Transverse colon (tissue), 4 donors: Measurements from ENCODE around the gene NR4A2. TPM values are rescaled to one million over a fixed set of nuclear protein-coding genes. Genes with fewer than 3 reads are reported as not detected.

Experiments
- DNase-seq: peaks from one replicate; pipeline ENCODE4 v3.0.0-alpha.2; 2019
- H3K27ac ChIP-seq, 4 donors: fragments of 200-600 bp; sonication (generic); 2 replicates each; pipeline ENCODE4 v1.5.1; 2016 to 2018; ENCODE audit warnings: inconsistent platforms in 4 of 4
- H3K27me3 ChIP-seq: fragments of 200-600 bp; sonication (generic); 2 replicates; pipeline ENCODE4 v1.5.1; 2017; ENCODE audit warnings: inconsistent platforms
- H3K36me3 ChIP-seq, 4 donors: fragments of 200-600 bp; sonication (generic); 2 replicates each; pipeline ENCODE4 v1.5.1; 2017 to 2019; ENCODE audit warnings: inconsistent platforms in 4 of 4
- H3K4me1 ChIP-seq, 4 donors: fragments of 200-600 bp; sonication (generic); 2 replicates each; pipeline ENCODE4 v1.5.1; 2017 to 2020; ENCODE audit warnings: inconsistent platforms in 4 of 4
- H3K4me3 ChIP-seq, 4 donors: fragments of 200-600 bp; sonication (generic); 1 replicate in 1 of 4; 2 replicates in 3 of 4; pipeline versions ENCODE4 v1.5.1 to v1.6.1; 2017 to 2019; ENCODE audit warnings: inconsistent platforms in 4 of 4
- H3K9me3 ChIP-seq, 2 donors: fragments of 200-600 bp; sonication (generic); 2 replicates each; pipeline ENCODE4 v1.5.1; 2017 to 2019; ENCODE audit warnings: inconsistent platforms in 2 of 2
- EP300 ChIP-seq: sonication (generic); formaldehyde crosslinking; IDR thresholded peaks from one replicate; pipeline ENCODE4 v1.6.1; 2017; ENCODE audit warnings: antibody characterized with exemption, low read depth
- POLR2A ChIP-seq: fragments of 450-650 bp; IDR thresholded peaks from one replicate; pipeline ENCODE4 v1.6.1; 2016; ENCODE audit warnings: antibody characterized with exemption, mild to moderate bottlenecking, moderate library complexity
- POLR2AphosphoS5 ChIP-seq, 3 donors: sonication (generic); formaldehyde crosslinking; IDR thresholded peaks; one replicate each; pipeline ENCODE4 v1.6.1; 2016; ENCODE audit warnings: antibody characterized with exemption in 3 of 3
- WGBS, 2 donors: methylation state at CpG; one replicate each; pipeline ENCODE4 v1.1.5; 2018; ENCODE audit warnings: low coverage in 1 of 2; 5-methylcytosine and 5-hydroxymethylcytosine counted together
- in situ Hi-C, 4 donors: fragments of 200-750 bp; cut with MboI; loops; one replicate each; pipeline versions ENCODE4 v1.15.0 to v1.15.1; 2017; ENCODE audit warnings: low sequenced_read_pairs in 3 of 4, low pct_ligation_motif_present in 1 of 4, low pct_unique_long_range_greater_than_20kb in 1 of 4
- intact Hi-C: fragments of 100-400 bp; cut with DNase I; formaldehyde crosslinking; loops from one replicate; pipeline ENCODE4 v1.15.1; 2023; ENCODE audit warnings: low total_unique reads
- total RNA-seq, 4 donors: library from RNA; depleted of rRNA; stranded (reverse); fragments of >200 nt; gene quantifications; one replicate each; pipeline ENCODE4 v1.1.0, GENCODE V29; 2016
- TF ChIP-seq, protein P1 (sequence below), 5 experiments: fragments of 200-600 bp in 3 of 5; fragments of 450-650 bp in 2 of 5; sonication (generic) in 3 of 5; IDR thresholded peaks; 1 replicate in 2 of 5; 2 replicates in 3 of 5; pipeline ENCODE4 v1.5.1; 2016 to 2017; ENCODE audit warnings: antibody characterized with exemption in 5 of 5, inconsistent platforms in 3 of 5, mild to moderate bottlenecking in 2 of 5, moderate library complexity in 1 of 5

NR4A2 gene
- total RNA-seq, 4 donors from 2014 or later: 2.9 to 7.4 (median 4.1) TPM

- no peaks in the 10 kb centered on the region for H3K27me3 ChIP-seq
- no peak overlapping the region for H3K4me3 ChIP-seq
- intact Hi-C loops (no loop called here), in situ Hi-C loops (loop anchor here in 3 of 4 donors (10.0 to 25.0 kb wide), 3 partner anchors 54 to 247 kb away; partner anchors contain the start of gene GPD2 (in 2 of the 3))
- no peak for DNase-seq
- H3K36me3 ChIP-seq: no peaks in the 10 kb centered on the region
- H3K4me1 ChIP-seq: peaks cover 16 to 58% (median 34%) of the 10 kb centered on the region in 4 donors
- TF ChIP-seq, protein P1, sequence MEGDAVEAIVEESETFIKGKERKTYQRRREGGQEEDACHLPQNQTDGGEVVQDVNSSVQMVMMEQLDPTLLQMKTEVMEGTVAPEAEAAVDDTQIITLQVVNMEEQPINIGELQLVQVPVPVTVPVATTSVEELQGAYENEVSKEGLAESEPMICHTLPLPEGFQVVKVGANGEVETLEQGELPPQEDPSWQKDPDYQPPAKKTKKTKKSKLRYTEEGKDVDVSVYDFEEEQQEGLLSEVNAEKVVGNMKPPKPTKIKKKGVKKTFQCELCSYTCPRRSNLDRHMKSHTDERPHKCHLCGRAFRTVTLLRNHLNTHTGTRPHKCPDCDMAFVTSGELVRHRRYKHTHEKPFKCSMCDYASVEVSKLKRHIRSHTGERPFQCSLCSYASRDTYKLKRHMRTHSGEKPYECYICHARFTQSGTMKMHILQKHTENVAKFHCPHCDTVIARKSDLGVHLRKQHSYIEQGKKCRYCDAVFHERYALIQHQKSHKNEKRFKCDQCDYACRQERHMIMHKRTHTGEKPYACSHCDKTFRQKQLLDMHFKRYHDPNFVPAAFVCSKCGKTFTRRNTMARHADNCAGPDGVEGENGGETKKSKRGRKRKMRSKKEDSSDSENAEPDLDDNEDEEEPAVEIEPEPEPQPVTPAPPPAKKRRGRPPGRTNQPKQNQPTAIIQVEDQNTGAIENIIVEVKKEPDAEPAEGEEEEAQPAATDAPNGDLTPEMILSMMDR (IDR thresholded peaks at IDR 0.05): no peak
- TF ChIP-seq EP300: no peak
- TF ChIP-seq POLR2AphosphoS5 (IDR thresholded peaks at IDR 0.05): no peak
- TF ChIP-seq POLR2A: no peak
- H3K27ac ChIP-seq: peak overlapping the region; percentile 100
- 28 to 43% methylated on average over 1 of the region's 1 CpG for WGBS, 2 donors
- H3K9me3 ChIP-seq: no peaks in the 10 kb centered on the region
Observed at GRCh38 chr2:156340377-156340776, 7.9 kb upstream of the NR4A2 start.

- H3K4me1 ChIP-seq: peaks cover 16 to 63% (median 40%) of the 10 kb centered on the region in 4 donors
Observed at GRCh38 chr2:156339865-156340264, 7.3 kb upstream of the NR4A2 start.

GRCh38 chr2:156339110-156339847 is 6.8 kb upstream of the NR4A2 start:
- WGBS, 2 donors: 44 to 55% methylated on average over 5 of the region's 5 CpGs
- DNase-seq: peak; percentile 24

More at GRCh38 chr2:156339865-156340264, 7.3 kb upstream of the NR4A2 start:
- in situ Hi-C loops (loop anchor here in 3 of 4 donors (10.0 to 25.0 kb wide), 3 partner anchors 55 to 247 kb away; partner anchors contain the start of gene GPD2 (in 2 of the 3)), intact Hi-C loops (no loop called here)
- Histone ChIP-seq H3K4me3 (no peak overlapping the region), H3K27ac (peak overlapping the region; percentile 100), H3K9me3 (no peaks in the 10 kb centered on the region), H3K27me3 (no peaks in the 10 kb centered on the region), H3K36me3 (no peaks in the 10 kb centered on the region)
- no peak for DNase-seq
- 51 to 53% methylated on average over 3 of the region's 3 CpGs for WGBS, 2 donors
- TF ChIP-seq POLR2A: no peak
- TF ChIP-seq POLR2AphosphoS5 (IDR thresholded peaks at IDR 0.05): no peak
- TF ChIP-seq, protein P1 (IDR thresholded peaks at IDR 0.05): no peak
- no peak for TF ChIP-seq EP300

GRCh38 chr2:156338578-156338977 is 6.1 kb upstream of the NR4A2 start:
- TF ChIP-seq EP300: no peak
- TF ChIP-seq, protein P1 (IDR thresholded peaks at IDR 0.05): no peak
- peak; percentile 51 for TF ChIP-seq POLR2A
- peak in 2 of 3 donors; percentile 59 to 73 for TF ChIP-seq POLR2AphosphoS5 (IDR thresholded peaks at IDR 0.05)
- intact Hi-C loops (no loop called here), in situ Hi-C loops (loop anchor here in 3 of 4 donors (25.0 kb wide), 2 partner anchors 99 to 249 kb away; partner anchors contain the start of gene GPD2 (in 2 of the 3))
- Histone ChIP-seq H3K4me1 (peaks cover 16 to 64% (median 41%) of the 10 kb centered on the region in 4 donors), H3K4me3 (no peak overlapping the region), H3K9me3 (no peaks in the 10 kb centered on the region), H3K27me3 (no peaks in the 10 kb centered on the region), H3K36me3 (no peaks in the 10 kb centered on the region), H3K27ac (peak overlapping the region; percentile 100)
- 46 to 47% methylated on average over 2 of the region's 2 CpGs for WGBS, 2 donors
- DNase-seq: peak; percentile 42

More at GRCh38 chr2:156339110-156339847, 6.8 kb upstream of the NR4A2 start:
- H3K27ac ChIP-seq: peak overlapping the region; percentile 100
- peaks cover 16 to 64% (median 41%) of the 10 kb centered on the region in 4 donors for H3K4me1 ChIP-seq
- intact Hi-C loops: no loop called here
- H3K27me3 ChIP-seq: no peaks in the 10 kb centered on the region
- in situ Hi-C loops: loop anchor here in 3 of 4 donors (25.0 kb wide), 2 partner anchors 98 to 248 kb away; partner anchors contain the start of gene GPD2 (in 2 of the 3)
- no peaks in the 10 kb centered on the region for H3K36me3 ChIP-seq
- no peaks in the 10 kb centered on the region for H3K9me3 ChIP-seq
- TF ChIP-seq POLR2AphosphoS5 (IDR thresholded peaks at IDR 0.05) (no peak), EP300 (no peak), POLR2A (no peak)
- TF ChIP-seq, protein P1 (IDR thresholded peaks at IDR 0.05): no peak
- H3K4me3 ChIP-seq: no peak overlapping the region
